GM21619 (cell line): Measurements from ENCODE around the gene NBDY.
"Not testable (repeated sequence)": the region's sequence is repeated elsewhere in the genome, so short reads cannot be mapped to it uniquely, and the experiment has no call there.

Experiments
- ATAC-seq: cut with Tn5 transposase; IDR thresholded peaks from one replicate; pipeline ENCODE4 v1.9.1; 2021; ENCODE audit not compliant: unreplicated experiment

Gene NBDY

GRCh38 chrX:56764153-56764974, 35.3 kb downstream of the NBDY start:
- peak; percentile 53 for ATAC-seq

- ATAC-seq: peak; percentile 25
Measured at GRCh38 chrX:56764975-56765791, 36.1 kb downstream of the NBDY start.

- no peak for ATAC-seq
Measured at GRCh38 chrX:56765811-56766553, 36.9 kb downstream of the NBDY start.

GRCh38 chrX:56766554-56767347, 37.7 kb downstream of the NBDY start:
- ATAC-seq: no peak

GRCh38 chrX:56767348-56768119, 38.5 kb downstream of the NBDY start:
- not testable (repeated sequence) for ATAC-seq

GRCh38 chrX:56768120-56768660, 39.1 kb downstream of the NBDY start:
- ATAC-seq: not testable (repeated sequence)

- not testable (repeated sequence) for ATAC-seq
Measured at GRCh38 chrX:56772675-56773521, 43.9 kb downstream of the NBDY start.

- ATAC-seq: not testable (repeated sequence)
Measured at GRCh38 chrX:56773522-56774060, 44.5 kb downstream of the NBDY start.

- ATAC-seq: not testable (repeated sequence)
Measured at GRCh38 chrX:56778099-56778923, 49.3 kb downstream of the NBDY start.

- not testable (repeated sequence) for ATAC-seq
Measured at GRCh38 chrX:56778924-56779468, 50.0 kb downstream of the NBDY start.

- not testable (repeated sequence) for ATAC-seq
Measured at GRCh38 chrX:56780681-56781649, 51.9 kb downstream of the NBDY start.

GRCh38 chrX:56782352-56782751, 53.3 kb downstream of the NBDY start:
- ATAC-seq: no peak

- no peak for ATAC-seq
Measured at GRCh38 chrX:56782791-56783449, 53.9 kb downstream of the NBDY start.

- no peak for ATAC-seq
Measured at GRCh38 chrX:56783450-56783831, 54.4 kb downstream of the NBDY start.

GRCh38 chrX:56783996-56784620, 55.1 kb downstream of the NBDY start:
- ATAC-seq: no peak
